Hepatic stellate cell (primary cell): Measurements from ENCODE around the gene MAP3K3.

ENCODE experiments used
- DNase-seq: peaks from one replicate; pipeline ENCODE4 v3.0.0; 2011; ENCODE audit warnings: low spot score

The MAP3K3 gene

DNA sequence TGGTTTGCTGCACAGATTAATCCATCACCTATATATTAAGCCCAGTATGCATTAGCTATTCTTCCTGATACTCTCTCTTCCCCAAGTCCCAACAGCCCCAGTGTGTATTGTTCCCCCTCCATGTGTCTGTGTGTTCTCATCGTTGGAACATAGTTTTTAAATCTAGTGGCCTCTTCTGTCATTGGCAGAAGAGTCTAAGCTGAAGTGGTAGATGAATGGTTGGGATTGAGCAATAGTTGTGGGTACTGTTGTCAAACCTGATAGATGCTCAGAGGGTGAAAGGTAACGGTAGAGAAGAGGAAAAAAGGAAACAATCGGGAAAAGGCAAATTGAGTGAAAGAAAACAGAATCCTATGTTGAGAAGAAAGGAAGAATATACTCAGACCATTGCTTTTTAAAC is 29.9 kb downstream of the MAP3K3 start:
- no peak for DNase-seq

DNA sequence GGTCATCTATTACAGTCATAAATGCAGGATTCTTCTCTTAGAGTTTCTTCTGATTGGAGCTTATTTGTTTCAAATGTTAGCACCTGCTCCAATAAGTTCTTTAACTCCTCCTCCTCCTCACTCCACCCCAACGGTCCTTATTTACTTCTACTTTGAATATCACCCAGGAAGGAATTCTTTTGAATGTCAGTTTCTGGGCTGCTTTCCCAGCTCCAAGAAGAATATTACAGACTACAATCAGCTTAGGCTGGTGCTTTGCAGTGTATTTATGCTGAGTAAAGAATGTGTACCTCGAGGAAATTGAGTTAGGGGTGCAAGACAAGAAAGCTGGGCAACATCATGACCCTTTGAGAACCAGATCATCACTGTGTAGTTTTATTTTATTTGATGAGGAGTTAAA is 30.8 kb downstream of the MAP3K3 start:
- no peak for DNase-seq

DNA sequence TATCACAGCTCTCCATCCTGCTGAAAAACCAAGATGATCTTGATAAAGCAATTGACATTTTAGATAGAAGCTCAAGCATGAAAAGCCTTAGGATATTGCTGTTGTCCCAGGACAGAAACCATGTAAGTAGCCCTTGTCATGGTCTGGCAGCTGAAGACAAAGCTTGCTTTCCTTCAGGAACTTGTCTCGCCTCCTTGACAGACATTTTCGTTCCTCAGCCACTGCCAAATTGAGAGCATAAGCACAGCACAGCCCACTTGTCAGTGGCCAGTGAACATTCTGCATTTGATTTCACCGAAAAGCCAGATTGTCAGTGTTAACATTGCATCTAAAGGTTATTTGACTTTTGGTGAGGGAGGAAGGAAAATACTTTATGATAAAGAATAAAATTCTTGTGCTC is 35.6 kb downstream of the MAP3K3 start:
- no peak for DNase-seq

DNA sequence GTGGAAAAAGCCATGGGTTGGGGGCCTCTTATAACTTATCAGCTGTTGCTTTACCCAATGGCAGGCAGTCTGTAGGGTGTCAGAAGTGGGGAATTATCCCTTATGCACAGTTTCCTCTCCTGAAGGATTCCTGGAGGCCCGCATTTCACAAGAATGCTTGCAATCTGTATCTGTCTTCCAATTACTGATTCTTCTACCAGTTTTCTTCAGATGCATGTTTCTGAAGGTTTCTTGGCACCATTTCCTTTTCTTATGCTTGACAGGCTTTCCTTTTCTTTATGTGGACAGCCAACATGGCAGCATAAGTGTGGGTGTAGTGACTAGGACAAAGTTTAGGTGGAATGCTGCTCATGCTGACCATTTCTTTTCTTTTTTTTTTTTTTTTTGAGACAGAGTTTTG is 36.1 kb downstream of the MAP3K3 start:
- no peak for DNase-seq

- no peak for DNase-seq
These were observed 37.6 kb downstream of the MAP3K3 start for GRCh38 chr17:63659850-63660249.

DNA sequence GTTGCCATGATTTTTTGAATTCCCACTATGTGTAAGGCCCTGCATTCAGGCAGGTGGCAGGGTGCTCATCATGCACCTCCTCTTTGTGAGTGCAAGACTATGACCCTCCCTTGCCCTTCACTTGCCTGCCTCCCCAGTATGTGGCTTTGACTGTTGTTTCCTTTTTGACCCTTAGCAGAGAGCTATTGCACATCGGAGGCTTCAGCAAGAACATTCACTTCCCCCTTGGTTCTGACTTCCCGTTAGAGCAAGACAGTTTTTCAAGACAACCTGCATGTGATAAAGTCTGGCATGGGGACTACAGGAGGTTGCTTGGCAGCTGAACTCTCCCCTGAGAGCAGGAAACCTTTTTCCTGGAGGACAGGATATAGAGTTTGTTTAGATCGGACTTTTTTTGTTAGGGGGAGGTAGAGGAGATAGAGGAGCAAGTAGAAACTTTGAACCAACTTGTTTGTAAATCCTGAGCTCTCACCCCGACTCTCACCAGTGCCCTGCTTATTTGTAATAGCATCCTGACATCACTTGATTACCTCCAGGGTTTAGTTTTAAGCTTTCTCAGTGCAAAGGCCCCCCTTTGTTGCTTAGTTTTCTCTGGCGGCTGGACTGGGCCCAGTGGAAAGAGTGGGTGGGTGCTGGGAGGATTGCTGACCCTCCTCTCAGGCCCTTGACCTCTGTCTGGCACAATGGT is 43.5 kb downstream of the MAP3K3 start:
- DNase-seq: no peak

DNA sequence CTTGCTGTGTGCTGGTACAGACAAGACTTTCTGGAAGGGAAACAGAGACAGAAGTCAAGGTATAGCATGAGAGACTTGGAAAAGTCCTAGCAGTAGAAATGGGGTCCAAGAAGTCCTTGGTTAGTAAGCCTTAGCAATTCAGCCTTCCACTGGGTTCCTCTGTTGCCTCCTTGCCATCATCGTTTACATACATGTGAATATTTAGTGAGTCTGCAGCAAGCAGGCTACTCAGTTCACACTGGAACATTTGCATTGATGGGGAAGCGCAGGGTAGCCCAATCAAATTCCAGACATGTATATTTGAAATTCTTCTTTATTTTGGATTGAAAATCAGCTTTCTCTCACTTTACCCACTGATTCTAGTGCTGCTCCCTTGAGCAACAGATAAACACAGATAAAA is 50.6 kb downstream of the MAP3K3 start:
- DNase-seq: no peak

DNA sequence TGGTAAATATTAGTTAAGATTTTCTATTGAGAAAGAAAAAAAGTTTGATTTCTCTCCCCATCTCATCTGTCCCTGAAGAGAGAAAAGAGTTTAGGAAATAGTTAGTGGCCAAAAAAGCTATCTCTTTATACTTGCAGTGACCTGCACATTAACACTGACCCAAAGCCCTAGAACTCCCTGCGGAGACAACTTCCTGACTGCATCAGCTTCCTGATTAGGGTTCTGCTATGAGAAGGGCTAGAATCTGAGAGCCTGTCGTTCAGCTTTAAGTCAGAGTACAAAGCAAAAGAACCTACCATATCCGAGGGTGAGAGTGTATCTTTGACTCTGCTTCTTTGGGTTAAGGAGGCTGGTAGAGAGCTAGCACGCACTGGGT is 53.0 kb downstream of the MAP3K3 start:
- no peak for DNase-seq

DNA sequence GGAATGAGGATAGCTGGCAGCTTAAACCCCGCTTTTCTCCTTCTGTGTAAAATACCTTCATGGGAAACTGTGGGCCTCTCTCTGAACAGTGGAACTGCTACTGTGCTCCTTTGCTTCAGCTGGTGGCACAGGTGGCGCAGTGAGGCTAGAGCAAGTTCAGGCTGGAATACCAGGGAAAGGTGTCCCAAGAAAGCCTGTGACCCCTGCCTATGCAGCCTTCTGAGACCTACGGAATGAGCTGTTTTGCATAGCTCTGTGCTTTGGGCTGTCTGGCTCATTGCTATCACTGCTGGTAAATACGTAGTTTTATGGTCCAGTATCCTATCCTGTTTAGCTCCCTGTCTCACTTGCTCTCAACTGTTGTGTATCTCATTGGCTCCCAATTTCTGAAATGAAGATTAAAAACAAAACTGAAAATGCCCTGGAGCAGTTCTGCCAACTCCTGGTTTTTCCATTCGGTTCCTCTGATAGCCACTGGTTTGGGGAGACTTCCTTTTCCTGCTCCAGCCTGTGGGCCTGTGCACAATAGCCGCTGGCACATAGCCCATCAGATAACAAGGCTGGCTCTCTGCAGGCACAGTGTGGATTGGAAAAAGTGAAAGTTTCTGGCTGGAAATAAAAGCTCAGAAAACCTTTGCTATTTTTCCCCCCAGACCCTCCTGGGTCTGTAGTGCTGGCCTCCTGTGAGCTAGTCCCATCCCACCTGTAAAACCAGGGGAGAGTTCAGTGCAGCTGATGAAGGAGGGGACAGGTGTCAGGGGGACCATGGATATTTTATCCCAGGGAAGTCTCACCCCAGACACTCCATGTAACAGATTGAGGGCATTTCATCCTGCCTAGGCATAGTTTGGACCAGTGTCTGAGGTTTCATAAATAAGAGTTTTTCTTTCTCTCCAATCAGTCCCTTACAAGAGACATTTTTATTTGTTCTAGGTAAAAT is 53.7 kb downstream of the MAP3K3 start:
- peak; percentile 66 for DNase-seq

- DNase-seq: no peak
These were observed 54.4 kb downstream of the MAP3K3 start for GRCh38 chr17:63676584-63676983.

DNA sequence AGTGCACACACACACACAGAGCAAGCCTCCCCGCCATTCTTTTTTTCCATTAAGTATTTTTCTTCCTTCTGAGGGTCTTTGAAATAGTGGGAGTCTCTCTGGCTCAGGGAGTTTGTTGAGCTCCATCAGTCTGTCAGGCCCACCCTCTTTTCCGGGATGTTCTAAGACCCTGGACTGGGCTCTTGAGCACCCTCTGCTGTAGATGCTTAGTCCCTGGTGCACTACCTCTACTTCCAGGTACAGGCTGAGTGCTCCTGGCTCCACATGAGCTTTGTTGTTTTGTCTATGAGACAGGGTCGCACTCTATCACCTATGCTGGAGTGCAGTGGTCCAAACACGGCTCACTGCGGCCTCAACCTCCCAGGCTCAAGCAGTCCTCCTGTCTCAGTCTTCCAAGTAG is 57.0 kb downstream of the MAP3K3 start:
- no peak for DNase-seq

- DNase-seq: no peak
These were observed 58.5 kb downstream of the MAP3K3 start for GRCh38 chr17:63680700-63681099.

DNA sequence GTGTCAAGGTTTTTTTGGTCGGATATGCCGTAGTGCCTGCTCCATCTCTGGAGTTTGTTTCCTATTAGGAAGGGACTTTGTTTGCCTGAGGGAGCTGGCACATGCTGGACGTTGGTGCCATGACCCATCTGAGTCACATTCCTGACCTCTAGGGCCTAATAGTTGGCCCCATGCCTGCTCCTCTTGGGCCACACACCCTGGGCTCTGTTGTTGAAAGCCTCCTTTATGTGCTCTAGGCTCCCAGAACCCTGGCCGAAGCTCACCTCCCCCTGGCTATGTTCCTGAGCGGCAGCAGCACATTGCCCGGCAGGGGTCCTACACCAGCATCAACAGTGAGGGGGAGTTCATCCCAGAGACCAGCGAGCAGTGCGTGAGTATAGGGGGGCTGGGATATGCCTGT is 59.3 kb downstream of the MAP3K3 start:
- DNase-seq: no peak

DNA sequence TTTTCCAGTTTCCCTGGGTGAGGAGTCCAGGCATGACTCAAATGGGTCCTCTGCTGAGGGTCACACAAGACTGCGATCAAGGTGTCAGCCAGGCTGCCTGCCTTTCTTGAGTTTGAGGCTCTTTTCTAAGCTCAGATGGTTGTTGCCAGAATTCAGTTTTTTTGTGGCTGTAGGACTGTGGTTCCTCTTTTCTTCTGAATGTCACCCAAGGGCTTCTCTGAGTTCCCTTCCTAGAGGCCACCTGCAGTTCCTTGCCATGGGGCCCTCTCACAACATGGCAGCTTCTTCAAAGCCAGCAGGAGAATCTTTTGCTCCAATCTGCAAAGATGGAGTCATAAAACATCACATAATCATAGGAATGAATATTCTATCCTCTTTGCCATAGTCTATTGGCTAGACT is 60.2 kb downstream of the MAP3K3 start:
- no peak for DNase-seq

- DNase-seq: no peak
These were observed 60.8 kb downstream of the MAP3K3 start for GRCh38 chr17:63682981-63683380.

GRCh38 chr17:63685041-63685440 is 62.8 kb downstream of the MAP3K3 start:
- no peak for DNase-seq

DNA sequence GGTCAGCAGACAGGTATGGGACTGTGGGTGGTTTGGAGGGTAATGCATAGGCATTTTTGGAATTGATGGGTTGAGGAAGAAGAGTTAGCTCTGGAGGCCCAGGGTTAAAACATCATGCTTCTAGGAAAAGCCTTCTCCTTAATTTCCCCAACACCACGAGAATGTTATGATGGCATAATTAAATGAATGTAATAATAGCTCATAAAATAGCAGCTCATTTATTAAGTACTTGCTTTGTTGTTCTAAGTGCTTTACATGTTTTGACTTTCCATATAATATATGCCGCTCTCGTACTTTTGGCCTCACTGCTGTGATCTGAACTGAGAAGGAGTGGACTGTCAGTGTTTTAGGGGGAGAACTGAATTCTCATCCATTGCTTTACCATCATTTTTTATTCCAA is 63.4 kb downstream of the MAP3K3 start:
- no peak for DNase-seq

- DNase-seq: no peak
These were observed 64.0 kb downstream of the MAP3K3 start for GRCh38 chr17:63686138-63686685.

GRCh38 chr17:63688396-63689020 is 66.3 kb downstream of the MAP3K3 start:
- DNase-seq: no peak

GRCh38 chr17:63689479-63689878 is 67.3 kb downstream of the MAP3K3 start:
- no peak for DNase-seq

DNA sequence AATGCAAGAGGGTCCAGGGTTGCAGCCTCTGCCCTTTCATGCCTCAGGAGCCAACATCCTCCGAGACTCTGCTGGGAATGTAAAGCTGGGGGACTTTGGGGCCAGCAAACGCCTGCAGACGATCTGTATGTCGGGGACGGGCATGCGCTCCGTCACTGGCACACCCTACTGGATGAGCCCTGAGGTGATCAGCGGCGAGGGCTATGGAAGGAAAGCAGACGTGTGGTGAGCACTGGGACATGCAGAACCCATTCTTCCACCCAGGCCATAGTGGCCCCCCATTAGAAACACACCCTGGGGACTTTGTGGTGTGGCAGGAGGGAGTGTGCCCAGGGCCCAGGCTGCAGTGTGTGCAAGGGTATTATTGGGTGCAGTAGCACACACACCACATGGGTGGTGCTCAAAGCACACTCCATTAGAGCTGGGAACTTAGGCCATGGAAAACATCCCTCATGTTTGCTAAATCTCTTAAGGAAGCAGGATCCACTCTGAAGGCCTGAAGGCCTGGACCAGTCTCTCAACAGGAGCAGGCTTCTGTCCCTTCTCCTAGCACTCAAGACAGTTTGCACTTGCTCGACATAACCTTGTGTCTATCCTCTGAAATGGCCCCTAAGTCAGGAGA is 70.1 kb downstream of the MAP3K3 start:
- DNase-seq: no peak

DNA sequence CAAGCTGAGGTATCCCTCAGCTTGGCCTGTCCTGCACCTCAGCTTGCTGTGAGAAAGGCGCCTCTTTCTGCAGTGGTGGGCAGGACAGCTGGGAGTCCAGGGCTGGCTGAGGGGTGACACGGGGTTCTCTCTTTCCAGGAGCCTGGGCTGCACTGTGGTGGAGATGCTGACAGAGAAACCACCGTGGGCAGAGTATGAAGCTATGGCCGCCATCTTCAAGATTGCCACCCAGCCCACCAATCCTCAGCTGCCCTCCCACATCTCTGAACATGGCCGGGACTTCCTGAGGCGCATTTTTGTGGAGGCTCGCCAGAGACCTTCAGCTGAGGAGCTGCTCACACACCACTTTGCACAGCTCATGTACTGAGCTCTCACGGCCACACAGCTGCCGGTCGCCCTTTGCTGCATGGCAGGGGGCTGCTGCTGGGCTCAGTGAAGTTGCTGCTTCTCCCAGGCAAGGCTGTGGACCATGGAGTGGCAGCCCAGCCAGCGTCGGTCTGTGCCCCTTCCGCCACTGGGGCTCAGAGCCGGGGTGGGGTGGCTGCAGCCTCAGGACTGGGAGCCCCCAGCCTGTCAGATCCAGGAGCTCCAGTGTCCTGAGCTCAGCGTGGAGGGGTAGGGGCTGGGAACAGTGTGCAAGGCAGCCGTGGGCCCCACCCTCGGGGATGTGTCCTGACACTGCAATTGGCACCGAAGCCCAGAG is 71.3 kb downstream of the MAP3K3 start:
- no peak for DNase-seq
